Head of caudate nucleus (tissue), 42 donors: ENCODE results near the gene PLXDC1.
A peak's percentile ranks its signal among the peaks of the same experiment; 100 is the strongest.

Experiments used
- DNase-seq, 42 donors: peaks; one replicate each; pipeline versions ENCODE4 v3.0.0 to v3.0.0-alpha.2; 2020 to 2021; ENCODE audit warnings: mixed read lengths in 7 of 42
- intact Hi-C: fragments of 100-400 bp; cut with DNase I; formaldehyde crosslinking; loops from one replicate; pipeline ENCODE4 v1.15.0; 2022

PLXDC1 gene

GRCh38 chr17:39151150-39151942 is at the start of gene PLXDC1:
Gene PLXDC1 (minus strand): TSS chr17:39151637. CDS start chr17:39151437, 200 bp downstream.
- DNase-seq = peak in 5 of 42 donors; percentile 19 to 45 (median 36)
- intact Hi-C loops = loop anchor here (5.0 kb wide), 3 partner anchors 84 to 299 kb away; partner anchors contain the start of gene RPL23

- intact Hi-C loops = no loop called here
- DNase-seq = no peak
Observed at GRCh38 chr17:39200957-39201510, 49.6 kb upstream of the PLXDC1 start.

GRCh38 chr17:39200070-39200879 is 48.8 kb upstream of the PLXDC1 start, which contains the start of gene RPL19:
Gene RPL19 (plus strand): TSS chr17:39200283. CDS start chr17:39200345, 62 bp downstream.
- DNase-seq = peak; percentile 45 to 91 (median 80)
- intact Hi-C loops = no loop called here

GRCh38 chr17:39199820-39200069 is 48.3 kb upstream of the PLXDC1 start:
- intact Hi-C loops = no loop called here

GRCh38 chr17:39198186-39198566 is 46.7 kb upstream of the PLXDC1 start:
- intact Hi-C loops = no loop called here

More at GRCh38 chr17:39199820-39200069, 48.3 kb upstream of the PLXDC1 start:
- peak; percentile 75 to 96 (median 88) for DNase-seq

GRCh38 chr17:39197380-39198185 is 46.1 kb upstream of the PLXDC1 start, which contains the start of gene CACNB1:
Gene CACNB1 (minus strand): TSS chr17:39197669. CDS start chr17:39197495, 174 bp downstream.
- intact Hi-C loops = no loop called here

More at GRCh38 chr17:39198186-39198566, 46.7 kb upstream of the PLXDC1 start:
- DNase-seq = no peak

GRCh38 chr17:39196808-39197291 is 45.4 kb upstream of the PLXDC1 start:
- intact Hi-C loops = no loop called here
- DNase-seq = peak in 4 of 42 donors; percentile 28 to 48 (median 35)

More at GRCh38 chr17:39197380-39198185, 46.1 kb upstream of the PLXDC1 start, which contains the start of gene CACNB1:
- peak in 40 of 42 donors; percentile 60 to 89 (median 80) for DNase-seq

- no peak for DNase-seq
- intact Hi-C loops = no loop called here
Observed at GRCh38 chr17:39196241-39196807, 44.9 kb upstream of the PLXDC1 start.

- peak in 1 of 42 donors; percentile 44 for DNase-seq
- intact Hi-C loops = no loop called here
Observed at GRCh38 chr17:39195568-39196160, 44.2 kb upstream of the PLXDC1 start.

GRCh38 chr17:39194985-39195524 is 43.6 kb upstream of the PLXDC1 start:
- intact Hi-C loops = no loop called here
- peak in 28 of 42 donors; percentile 31 to 82 (median 59) for DNase-seq

GRCh38 chr17:39194089-39194984 is 42.9 kb upstream of the PLXDC1 start:
- intact Hi-C loops = no loop called here
- peak; percentile 55 to 94 (median 80) for DNase-seq

GRCh38 chr17:39193346-39193745 is 41.9 kb upstream of the PLXDC1 start:
- intact Hi-C loops = no loop called here
- no peak for DNase-seq

GRCh38 chr17:39192901-39193300 is 41.5 kb upstream of the PLXDC1 start:
- DNase-seq = no peak
- intact Hi-C loops = no loop called here

GRCh38 chr17:39191750-39192510 is 40.5 kb upstream of the PLXDC1 start:
- intact Hi-C loops = no loop called here
- DNase-seq = no peak

GRCh38 chr17:39187152-39187830 is 35.9 kb upstream of the PLXDC1 start:
- intact Hi-C loops = no loop called here
- no peak for DNase-seq
